ENCODE results near the gene EHMT1.

The EHMT1 gene

DNA sequence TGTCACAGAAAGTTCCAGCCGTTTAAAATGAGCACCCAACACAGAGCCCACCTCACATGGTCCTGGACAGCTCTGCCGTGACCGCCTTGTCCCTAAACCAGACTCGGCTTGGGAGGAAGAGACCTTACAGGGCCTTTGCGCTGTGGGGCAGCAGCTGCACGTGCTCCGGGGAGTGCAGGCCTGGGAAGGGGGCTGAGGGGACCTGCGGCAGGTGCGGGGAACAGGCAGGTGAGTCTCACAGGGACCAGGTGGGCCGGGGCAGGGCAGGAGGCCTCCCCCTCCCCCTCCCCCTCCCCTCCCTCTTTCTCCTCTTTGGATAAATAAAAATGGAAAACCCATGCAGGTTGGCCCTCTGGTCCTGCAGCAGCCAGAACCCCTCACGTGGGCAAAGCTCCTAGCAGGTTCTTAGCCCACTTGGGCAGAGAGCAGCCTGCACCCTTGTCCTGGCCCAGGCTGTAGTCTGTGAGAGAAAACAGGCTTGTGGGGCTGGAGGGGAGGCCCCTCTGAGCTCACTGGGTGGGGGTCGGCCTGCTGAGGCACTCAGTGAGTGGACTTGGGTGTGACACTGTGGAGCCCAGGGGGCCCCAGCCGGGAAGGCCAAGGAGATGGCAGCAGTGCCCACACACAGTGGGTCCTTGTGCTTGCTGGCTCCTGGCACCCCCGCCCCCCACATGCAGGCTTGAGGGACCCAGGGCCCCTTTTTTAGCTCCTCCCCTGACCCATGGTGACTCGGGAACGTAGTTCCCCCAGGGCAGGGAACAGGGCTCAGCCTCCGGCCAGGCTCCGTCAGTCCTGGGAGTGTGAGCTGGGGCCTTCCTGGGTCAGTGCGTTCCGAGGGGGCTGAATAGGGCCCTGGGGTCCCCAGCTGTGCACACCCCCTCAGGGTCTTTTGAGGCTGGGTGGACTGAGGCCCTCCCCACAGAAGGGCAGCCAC, 218.8 kb downstream of the EHMT1 start:
- no peak overlapping the region for H3K4me2 ChIP-seq
- H3K9ac ChIP-seq, result no peak overlapping the region
- no peaks in the 10 kb centered on the region for H4K20me1 ChIP-seq (ENCODE audit: insufficient read depth)
- no peaks in the 10 kb centered on the region for H3K4me1 ChIP-seq (ENCODE audit: low read depth, poor library complexity, severe bottlenecking)
- TF ChIP-seq CTCF (conservative IDR thresholded peaks at IDR 0.05; ENCODE audit: low read depth, low read length), result no peak
- H3K36me3 ChIP-seq (ENCODE audit: insufficient read depth), result no peaks in the 10 kb centered on the region
- no peak overlapping the region for H3K27ac ChIP-seq
- no peaks in the 10 kb centered on the region for H3K79me2 ChIP-seq (ENCODE audit: insufficient read depth, low read depth)
- H3K4me3 ChIP-seq (IDR thresholded peaks at IDR 0.05; ENCODE audit: insufficient read depth, low read depth, low read length), result no peak overlapping the region
- H2AFZ ChIP-seq (ENCODE audit: low read depth), result no peak overlapping the region
- H3K27me3 ChIP-seq (ENCODE audit: insufficient read depth, low read depth), result no peaks in the 10 kb centered on the region

GRCh38 chr9:137838576-137838975, 219.8 kb downstream of the EHMT1 start:
- Histone ChIP-seq H3K4me1 (ENCODE audit: low read depth, poor library complexity, severe bottlenecking) (no peaks in the 10 kb centered on the region), H2AFZ (ENCODE audit: low read depth) (no peak overlapping the region), H4K20me1 (ENCODE audit: insufficient read depth) (no peaks in the 10 kb centered on the region), H3K4me3 (IDR thresholded peaks at IDR 0.05; ENCODE audit: insufficient read depth, low read depth, low read length) (no peak overlapping the region), H3K4me2 (no peak overlapping the region), H3K27ac (no peak overlapping the region), H3K79me2 (ENCODE audit: insufficient read depth, low read depth) (no peaks in the 10 kb centered on the region), H3K27me3 (ENCODE audit: insufficient read depth, low read depth) (no peaks in the 10 kb centered on the region), H3K9ac (no peak overlapping the region), H3K36me3 (ENCODE audit: insufficient read depth) (no peaks in the 10 kb centered on the region)
- no peak for TF ChIP-seq CTCF (conservative IDR thresholded peaks at IDR 0.05; ENCODE audit: low read depth, low read length)

DNA sequence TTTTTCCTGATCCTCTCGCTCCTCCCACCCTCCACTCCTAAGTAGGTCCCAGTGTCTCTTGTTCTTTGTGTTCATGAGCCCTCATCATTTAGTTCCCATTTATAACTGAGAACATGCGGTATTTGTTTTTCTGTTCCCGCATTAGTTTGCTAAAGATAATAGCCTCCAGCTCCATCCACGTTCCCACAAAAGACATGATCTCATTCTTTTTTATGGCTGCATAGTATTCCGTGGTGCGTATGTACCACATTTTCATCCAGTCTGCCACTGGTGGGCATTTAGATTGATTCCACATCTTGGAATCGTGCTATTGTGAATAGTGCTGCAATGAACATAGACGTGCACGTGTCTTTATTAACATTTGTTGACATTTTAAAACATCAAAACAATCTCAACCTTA, 224.6 kb downstream of the EHMT1 start:
- no peak overlapping the region for H3K27ac ChIP-seq
- no peak overlapping the region for H3K9ac ChIP-seq
- no peaks in the 10 kb centered on the region for H4K20me1 ChIP-seq (ENCODE audit: insufficient read depth)
- no peaks in the 10 kb centered on the region for H3K36me3 ChIP-seq (ENCODE audit: insufficient read depth)
- H3K79me2 ChIP-seq (ENCODE audit: insufficient read depth, low read depth), result no peaks in the 10 kb centered on the region
- no peaks in the 10 kb centered on the region for H3K4me1 ChIP-seq (ENCODE audit: low read depth, poor library complexity, severe bottlenecking)
- TF ChIP-seq CTCF (conservative IDR thresholded peaks at IDR 0.05; ENCODE audit: low read depth, low read length), result no peak
- no peaks in the 10 kb centered on the region for H3K27me3 ChIP-seq (ENCODE audit: insufficient read depth, low read depth)
- H2AFZ ChIP-seq (ENCODE audit: low read depth), result no peak overlapping the region
- H3K4me3 ChIP-seq (IDR thresholded peaks at IDR 0.05; ENCODE audit: insufficient read depth, low read depth, low read length), result no peak overlapping the region
- no peak overlapping the region for H3K4me2 ChIP-seq

DNA sequence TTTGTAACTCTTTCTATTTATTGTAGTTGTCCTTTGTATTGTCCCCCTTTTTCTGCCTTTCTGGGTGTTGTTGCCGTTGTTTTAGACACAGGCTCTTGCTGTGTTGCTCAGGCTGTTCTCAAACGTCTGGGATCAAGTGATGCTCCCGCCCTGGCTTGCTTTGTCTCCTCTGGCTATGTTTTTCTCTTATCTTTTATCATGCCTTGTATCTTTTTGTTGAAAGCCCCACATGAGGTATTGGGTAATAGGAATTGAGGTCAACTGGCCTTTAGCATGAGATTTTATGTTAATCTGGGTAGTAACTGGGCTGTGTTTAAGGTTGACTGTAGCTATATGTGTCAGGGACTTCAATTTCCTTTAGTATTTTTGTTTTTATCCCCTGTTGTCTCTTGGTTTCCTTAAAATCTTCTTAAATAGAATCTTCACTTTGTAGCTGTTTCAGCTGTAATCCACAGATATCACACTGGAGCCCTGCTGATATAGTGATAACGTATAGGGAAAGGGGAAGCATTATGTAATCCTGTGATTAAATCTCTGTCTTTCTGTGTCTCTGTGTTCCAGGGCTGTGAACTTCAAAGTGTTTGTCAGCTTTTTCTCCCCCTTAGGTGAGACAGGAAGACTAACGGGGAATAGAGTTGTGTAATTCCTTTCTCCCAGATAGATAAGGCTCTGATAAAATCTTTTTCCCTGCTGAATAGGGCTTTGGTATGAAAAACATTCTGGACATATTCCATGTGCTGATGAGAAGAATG, 232.9 kb downstream of the EHMT1 start:
- H2AFZ ChIP-seq (ENCODE audit: low read depth), result no peak overlapping the region
- H3K27me3 ChIP-seq (ENCODE audit: insufficient read depth, low read depth), result no peaks in the 10 kb centered on the region
- H3K9ac ChIP-seq, result no peak overlapping the region
- no peak for TF ChIP-seq CTCF (conservative IDR thresholded peaks at IDR 0.05; ENCODE audit: low read depth, low read length)
- H3K27ac ChIP-seq, result no peak overlapping the region
- H3K36me3 ChIP-seq (ENCODE audit: insufficient read depth), result no peaks in the 10 kb centered on the region
- H3K4me1 ChIP-seq (ENCODE audit: low read depth, poor library complexity, severe bottlenecking), result no peaks in the 10 kb centered on the region
- no peaks in the 10 kb centered on the region for H4K20me1 ChIP-seq (ENCODE audit: insufficient read depth)
- no peaks in the 10 kb centered on the region for H3K79me2 ChIP-seq (ENCODE audit: insufficient read depth, low read depth)
- H3K4me2 ChIP-seq, result no peak overlapping the region
- H3K4me3 ChIP-seq (IDR thresholded peaks at IDR 0.05; ENCODE audit: insufficient read depth, low read depth, low read length), result no peak overlapping the region

Measured in KMS-11 (cell line).